Measurements from ENCODE around the gene COG5. TPM values are rescaled to one million over a fixed set of nuclear protein-coding genes. Genes with fewer than 3 reads are reported as not detected.

The COG5 gene
- total and polyA plus RNA-seq, 10 of the 15 experiments (the other 5 are each of a cell fraction or from before 2014, with no cell fraction given): 5.5 to 27.9 (median 15.6) TPM

- TF ChIP-seq ESRRA (IDR thresholded peaks at IDR 0.05; ENCODE audit: low read length) (no peak), BCL11A (IDR thresholded peaks at IDR 0.05; ENCODE audit: low read depth, low read length) (no peak), JUND (IDR thresholded peaks at IDR 0.05; ENCODE audit: low read depth, low read length) (no peak)
Measured at GRCh38 chr7:107237451-107237850, 326.3 kb downstream of the COG5 start (continued).

GRCh38 chr7:107236862-107237261 is 326.9 kb downstream of the COG5 start:
- H3K27me3 ChIP-seq (replicated peaks in 1 of 2; ENCODE audit: control insufficient read depth in 2 of 2, insufficient read depth in 2 of 2, low read length in 1 of 2): no peaks in the 10 kb centered on the region
- POLR2A ChIA-PET: no interaction called here
- SMC1A ChIA-PET (ENCODE audit: uncharacterized antibody, unreplicated experiment): no interaction called here
- no peaks in the 10 kb centered on the region for H3K36me3 ChIP-seq (ENCODE audit: control insufficient read depth in 2 of 2, insufficient read depth in 2 of 2, low read length in 1 of 2)
- in situ Hi-C loops (cut with MboI) (no loop called here), intact Hi-C loops (cut with micrococcal nuclease; ENCODE audit: unreplicated experiment) (no loop called here)
- CTCF ChIA-PET: no interaction called here
- ATAC-seq (no peak), FAIRE-seq (no peak), DNase-seq (ENCODE audit: low read depth, low spot score) (no peak)
- no peaks in the 10 kb centered on the region for H4K20me1 ChIP-seq (ENCODE audit: control insufficient read depth, insufficient read depth)
- H2AFZ ChIP-seq (ENCODE audit: control insufficient read depth, low read depth, low read length): no peak overlapping the region
- no peaks in the 10 kb centered on the region for H3K4me1 ChIP-seq (ENCODE audit: control insufficient read depth, insufficient read depth, low read length)
- RAD21 ChIA-PET (ENCODE audit: unreplicated experiment): no interaction called here
- H3K4me2 ChIP-seq (ENCODE audit: control insufficient read depth, insufficient read depth): no peak overlapping the region
- no peak overlapping the region for H3K9ac ChIP-seq (ENCODE audit: control insufficient read depth, insufficient read depth, low read length)
- H3K27ac ChIP-seq (ENCODE audit: control insufficient read depth, insufficient read depth): no peak overlapping the region
- no peaks in the 10 kb centered on the region for H3K9me3 ChIP-seq (replicated peaks; ENCODE audit: control insufficient read depth, insufficient read depth, low read length)
- no peaks in the 10 kb centered on the region for H3K79me2 ChIP-seq (ENCODE audit: control insufficient read depth, insufficient read depth, low read length)
- H3K4me3 ChIP-seq: no peak overlapping the region
- no TSS peak for BruUV-seq (replicated peaks)
- TF ChIP-seq EED (IDR thresholded peaks at IDR 0.05; ENCODE audit: low read depth) (no peak), EGR1 (IDR thresholded peaks at IDR 0.05; ENCODE audit: borderline replicate concordance in 1 of 2, low read depth in 2 of 2, low read length in 2 of 2) (no peak), BHLHE40 (IDR thresholded peaks at IDR 0.05; ENCODE audit: borderline replicate concordance in 1 of 2, low read depth in 2 of 2, low read length in 1 of 2) (no peak), BRCA1 (IDR thresholded peaks at IDR 0.05; ENCODE audit: low read depth, low read length) (no peak), NKRF (conservative IDR thresholded peaks at IDR 0.05) (no peak), WRNIP1 (IDR thresholded peaks at IDR 0.05; ENCODE audit: borderline replicate concordance, low read depth, low read length) (no peak), REST (IDR thresholded peaks at IDR 0.05; ENCODE audit: low read depth, low read length) (no peak), JUND (IDR thresholded peaks at IDR 0.05; ENCODE audit: low read depth, low read length) (no peak), ATF3 (IDR thresholded peaks at IDR 0.05; ENCODE audit: borderline replicate concordance, extremely low read depth, low read depth, low read length) (no peak), STAT3 (IDR thresholded peaks at IDR 0.05; ENCODE audit: low read depth, low read length) (no peak), POLR2AphosphoS2 (IDR thresholded peaks at IDR 0.05; ENCODE audit: low read depth, low read length) (no peak), POLR2A (IDR thresholded peaks at IDR 0.05; ENCODE audit: low read depth, low read length) (no peak), MTA2 (IDR thresholded peaks at IDR 0.05; ENCODE audit: low read depth) (no peak), CHD4 (IDR thresholded peaks at IDR 0.05) (no peak), HDAC2 (IDR thresholded peaks at IDR 0.05) (no peak), GATAD2B (conservative IDR thresholded peaks at IDR 0.05; ENCODE audit: low read depth) (no peak), HSF1 (IDR thresholded peaks at IDR 0.05; ENCODE audit: low read depth, low read length) (no peak)
